Stimulated activated CD8-positive, alpha-beta memory T cell treated with anti-CD3 and anti-CD28 coated beads, Interleukin-7, amount 100 ng/mL, for 24 hours (primary cell): Measurements from ENCODE around the gene OCEL1.

ENCODE experiments used
- DNase-seq: peaks from one replicate; pipeline ENCODE4 v3.0.0-alpha.2; 2020; ENCODE audit warnings: low read depth

Gene OCEL1

DNA sequence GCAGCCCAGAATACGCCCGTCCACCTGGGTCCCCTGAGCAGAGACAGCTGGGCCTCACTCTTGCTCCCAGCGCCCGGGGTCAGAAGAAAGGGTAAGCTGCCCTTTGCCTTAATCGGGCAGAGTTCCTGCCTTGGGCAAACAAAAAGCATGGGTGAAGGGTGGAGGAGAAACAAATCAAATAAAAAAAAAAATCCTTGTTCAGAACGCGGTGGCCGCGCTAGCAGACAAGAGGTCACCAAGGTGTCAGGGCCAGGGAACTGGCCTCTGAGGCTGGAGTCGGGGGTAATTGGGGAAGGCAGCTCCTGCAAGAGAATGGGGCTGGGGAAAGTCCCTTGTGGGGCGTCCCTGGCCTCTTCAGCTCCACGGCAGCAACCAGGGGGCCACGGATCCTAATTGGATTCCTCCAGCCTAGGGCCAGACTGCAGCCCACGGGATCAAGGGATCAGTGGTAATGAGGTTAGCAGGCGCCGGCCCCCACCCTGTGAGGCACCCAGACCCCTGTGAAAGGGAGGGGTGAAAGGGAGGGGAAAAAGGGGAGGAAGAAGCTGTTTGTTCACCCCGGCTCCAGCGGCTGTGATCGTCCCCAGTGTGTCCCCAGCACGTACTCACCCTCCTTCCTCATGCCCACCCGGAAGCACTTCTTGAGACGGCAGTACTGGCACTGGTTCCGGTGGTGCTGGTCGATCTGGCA lies 14.2 kb downstream of the OCEL1 start:
- DNase-seq = no peak

DNA sequence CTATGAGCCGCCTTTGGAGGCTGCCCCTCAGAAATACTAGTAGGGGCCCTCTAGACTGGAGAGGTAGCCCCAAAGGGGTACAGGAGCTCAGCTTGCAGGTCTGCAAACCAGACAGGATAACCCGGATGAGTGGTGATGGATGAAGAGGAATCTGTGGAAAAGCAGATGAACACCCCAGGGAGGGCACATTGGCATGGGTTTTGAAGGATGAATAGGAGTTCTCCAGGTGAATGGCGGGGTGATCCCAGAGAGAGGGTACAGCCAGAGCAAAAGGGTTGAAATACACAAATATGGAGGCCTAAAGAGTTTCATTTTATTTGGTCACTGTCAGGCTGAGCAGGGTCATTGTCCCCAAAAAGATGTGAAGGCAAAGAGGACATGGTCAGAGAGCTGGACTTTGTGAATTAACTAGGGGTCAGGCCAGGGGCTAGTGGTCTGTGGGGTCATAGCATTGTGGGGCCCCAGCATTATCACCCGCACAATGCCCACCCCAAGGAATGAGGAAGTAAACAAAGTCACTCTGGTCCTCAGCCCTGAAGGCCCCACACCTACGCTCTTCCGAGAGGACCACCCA lies 14.9 kb downstream of the OCEL1 start:
- no peak for DNase-seq

DNA sequence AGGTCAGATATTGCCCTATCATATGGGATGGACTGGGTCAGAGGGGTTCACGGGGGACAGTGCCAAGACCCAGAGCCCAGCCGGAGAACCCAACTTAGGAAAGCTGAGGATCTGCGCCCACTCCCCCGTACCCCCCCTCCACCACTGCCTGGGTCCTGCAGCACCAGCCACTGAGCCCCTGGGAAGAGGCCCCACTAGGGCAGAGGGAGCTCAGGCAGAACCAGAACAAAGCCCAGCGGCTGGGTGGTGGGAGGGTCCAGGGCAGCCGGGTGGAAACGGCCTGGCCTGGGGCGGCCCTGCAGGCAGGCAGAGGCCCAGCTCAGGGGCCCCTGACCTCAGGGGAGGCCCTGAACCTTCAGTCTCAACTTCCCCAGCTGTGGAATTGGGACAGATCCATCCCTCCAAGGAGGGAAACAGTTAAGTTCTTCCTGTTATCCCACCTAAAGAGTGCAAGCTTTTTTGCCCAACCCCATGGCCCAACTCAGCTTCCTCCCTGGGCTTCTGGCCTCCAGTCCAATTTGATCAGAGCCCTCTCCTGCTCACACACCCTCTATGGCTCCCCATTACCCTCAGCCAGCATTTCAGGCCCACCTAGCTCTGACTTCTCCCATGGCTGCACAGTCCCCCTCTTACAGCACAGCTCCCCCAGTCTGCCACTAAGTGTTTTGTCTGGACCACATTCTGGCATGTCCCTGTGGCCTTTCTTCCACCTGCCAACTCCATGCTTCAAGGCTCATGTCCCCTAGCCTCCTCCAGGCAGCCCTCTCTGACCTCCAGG lies 16.6 kb downstream of the OCEL1 start:
- no peak for DNase-seq

DNA sequence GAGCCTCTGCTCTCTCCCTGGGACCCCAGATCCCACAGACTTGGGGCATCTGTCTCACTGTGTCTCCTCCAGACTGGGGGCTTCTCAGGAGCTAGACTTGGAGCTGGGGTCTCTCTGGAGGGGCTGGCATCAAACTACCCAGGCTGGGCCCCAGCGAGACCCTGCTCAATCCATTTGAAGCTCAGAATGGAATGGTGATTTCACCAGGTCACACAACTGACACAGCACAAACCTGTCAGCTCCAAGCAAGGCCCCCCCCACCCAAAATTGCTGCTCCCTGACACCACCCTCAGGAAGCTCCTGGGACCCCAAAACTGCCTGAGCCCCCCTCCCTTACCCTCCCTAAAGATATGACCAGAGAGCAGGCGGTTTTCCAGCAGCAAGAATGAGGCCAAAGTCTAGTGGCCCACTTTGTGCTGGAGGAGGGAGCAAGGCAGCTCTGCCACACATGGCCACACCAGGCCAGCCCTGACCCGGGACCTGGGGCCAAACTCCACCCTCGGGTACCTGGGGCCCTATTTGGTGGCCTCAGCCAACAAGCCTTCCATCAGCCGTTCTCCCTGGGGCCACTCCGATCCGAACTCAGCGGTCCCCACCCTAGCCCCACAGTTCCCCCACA lies 17.3 kb downstream of the OCEL1 start:
- no peak for DNase-seq

- DNase-seq = no peak
These were observed 18.0 kb downstream of the OCEL1 start for GRCh38 chr19:17243830-17244617.

DNA sequence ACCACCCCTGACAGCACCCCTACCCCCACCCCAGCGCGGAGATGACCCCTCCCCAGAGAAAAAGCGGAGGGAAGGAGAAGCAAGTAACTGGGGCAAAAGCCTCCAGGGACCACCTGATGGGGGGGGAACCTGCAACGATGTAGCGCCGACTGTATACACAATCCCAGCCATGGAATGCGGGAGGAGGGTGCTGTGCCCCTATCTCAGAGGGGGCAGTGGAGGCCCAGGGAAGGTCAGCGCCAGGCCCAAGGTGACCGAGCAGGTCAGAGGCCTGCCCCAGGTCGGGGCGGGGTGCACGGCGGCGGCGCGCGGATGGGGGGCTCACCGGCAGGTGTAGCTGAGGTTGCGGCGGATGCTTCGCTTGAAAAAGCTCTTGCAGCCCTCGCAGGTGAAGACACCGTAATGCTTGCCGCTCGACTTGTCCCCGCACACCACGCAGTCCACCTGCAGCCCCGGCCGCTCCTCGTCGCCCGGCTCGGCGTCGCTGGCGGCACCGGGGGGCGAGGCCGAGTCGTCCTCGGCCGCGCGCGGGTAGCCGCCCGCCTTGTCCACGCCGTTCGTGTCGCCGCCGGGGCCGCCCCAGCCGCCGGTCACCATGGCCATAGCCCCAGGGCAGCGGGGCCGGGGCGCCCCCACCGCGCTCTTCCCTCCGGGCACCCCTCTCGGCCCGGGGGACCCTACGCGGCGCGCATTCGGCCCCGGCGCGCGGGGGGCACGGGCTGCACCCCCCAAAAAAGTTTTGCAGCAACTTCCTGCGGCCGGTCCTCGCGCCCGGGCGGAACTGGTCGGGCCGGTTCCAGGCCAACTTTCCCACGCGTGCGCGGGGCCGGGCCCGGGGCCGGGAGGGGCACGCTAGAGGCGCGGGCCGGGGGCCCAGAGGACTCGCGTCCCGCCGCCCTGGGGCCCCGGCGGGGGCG lies 18.9 kb downstream of the OCEL1 start:
- no peak for DNase-seq

GRCh38 chr19:17245535-17245984 lies 19.5 kb downstream of the OCEL1 start, which contains the start of gene NR2F6:
NR2F6 (minus strand) TSS chr19:17245919; CDS start chr19:17245220, 699 bp downstream.
- DNase-seq = no peak

DNA sequence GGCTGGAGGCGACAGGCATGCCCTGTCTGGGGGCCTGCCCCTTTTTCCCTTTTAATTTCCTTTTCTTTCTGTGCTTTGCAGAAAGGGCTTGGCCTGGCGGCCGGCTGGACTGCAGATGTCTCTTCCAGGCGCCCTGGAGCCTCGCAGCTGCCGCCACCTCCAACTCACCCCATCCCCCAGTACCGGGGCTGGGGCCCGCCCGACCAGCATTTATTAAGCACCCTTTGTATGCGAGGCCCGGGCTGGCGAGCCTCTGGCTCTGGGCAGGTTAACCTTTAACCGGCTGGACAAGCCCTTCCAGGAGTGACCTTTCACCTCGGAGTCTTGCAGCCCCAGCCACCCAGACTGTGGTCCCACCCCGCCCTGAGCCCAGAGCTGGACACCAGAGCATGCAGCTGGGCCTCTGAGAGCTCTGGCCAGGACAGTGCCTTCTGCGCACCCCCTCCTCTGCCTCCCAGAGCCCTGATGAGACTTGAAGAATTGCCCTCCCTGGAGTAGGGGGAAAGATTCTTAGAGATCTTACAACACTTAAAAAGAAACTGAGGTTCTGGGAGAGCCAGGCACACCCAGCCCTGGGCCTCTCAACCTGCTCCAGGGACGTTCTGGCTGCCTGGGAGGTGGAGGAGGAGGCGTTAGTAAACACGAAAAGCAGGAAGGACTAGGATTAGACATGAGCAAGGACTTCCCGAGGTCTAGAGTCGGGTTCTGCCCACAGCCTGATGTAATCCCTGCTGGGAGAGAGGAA lies 20.8 kb downstream of the OCEL1 start:
- DNase-seq = no peak

GRCh38 chr19:17248011-17248776 lies 22.2 kb downstream of the OCEL1 start:
- DNase-seq = no peak

DNA sequence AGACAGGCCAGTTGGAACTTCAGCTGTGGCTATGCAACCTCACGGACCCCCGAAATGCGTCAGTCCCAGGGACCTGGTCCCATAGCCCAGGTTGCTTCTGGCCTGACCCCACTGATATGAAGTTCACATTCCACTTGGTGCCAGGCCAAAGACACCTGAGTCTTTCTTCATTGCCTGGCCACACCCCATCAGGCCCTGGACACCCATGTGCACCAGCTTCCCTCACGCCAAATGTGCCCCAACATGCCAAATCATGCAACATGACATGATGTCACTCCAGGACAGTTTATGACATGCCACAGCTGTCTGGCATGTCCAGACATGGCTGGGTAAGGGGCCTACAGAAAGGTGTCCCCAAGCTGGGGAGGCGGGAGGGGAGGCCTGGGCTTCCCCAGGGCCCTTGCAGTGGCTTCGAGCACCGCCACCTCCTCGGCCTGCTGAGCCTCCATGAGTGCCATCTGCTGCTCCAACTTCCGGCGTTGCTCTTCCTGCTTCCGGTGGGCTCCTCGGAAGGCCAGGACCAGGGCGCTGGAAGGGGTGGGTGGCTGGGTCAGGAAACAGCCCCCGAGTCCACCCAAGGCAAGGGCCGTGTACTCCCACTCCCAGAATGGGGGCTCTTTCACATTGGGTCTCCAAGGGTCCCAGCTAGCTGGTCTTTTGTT lies 24.0 kb downstream of the OCEL1 start:
- DNase-seq = no peak

GRCh38 chr19:17254636-17255035 lies 28.6 kb downstream of the OCEL1 start:
- DNase-seq = no peak

GRCh38 chr19:17255150-17255621 lies 29.2 kb downstream of the OCEL1 start:
- no peak for DNase-seq

DNA sequence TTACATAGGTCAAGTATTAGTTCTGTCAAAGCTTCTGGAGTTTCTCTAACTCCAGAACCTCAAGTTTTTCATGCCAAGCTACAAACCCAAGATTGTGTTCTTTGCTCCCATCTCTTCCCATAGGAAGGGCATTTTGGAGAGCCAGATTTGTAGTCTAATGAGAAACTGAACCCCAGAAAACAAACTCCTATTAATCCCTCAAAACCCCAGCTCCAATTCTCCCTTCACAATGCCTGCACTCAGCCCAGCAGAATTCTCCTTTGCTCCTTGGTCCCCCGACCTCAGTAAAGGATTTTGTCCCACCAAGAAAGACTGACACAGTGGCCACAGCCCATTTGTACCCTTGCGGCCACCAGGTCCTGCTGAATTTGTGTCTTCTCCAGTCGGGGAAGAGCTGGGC lies 30.1 kb downstream of the OCEL1 start:
- DNase-seq = no peak

DNA sequence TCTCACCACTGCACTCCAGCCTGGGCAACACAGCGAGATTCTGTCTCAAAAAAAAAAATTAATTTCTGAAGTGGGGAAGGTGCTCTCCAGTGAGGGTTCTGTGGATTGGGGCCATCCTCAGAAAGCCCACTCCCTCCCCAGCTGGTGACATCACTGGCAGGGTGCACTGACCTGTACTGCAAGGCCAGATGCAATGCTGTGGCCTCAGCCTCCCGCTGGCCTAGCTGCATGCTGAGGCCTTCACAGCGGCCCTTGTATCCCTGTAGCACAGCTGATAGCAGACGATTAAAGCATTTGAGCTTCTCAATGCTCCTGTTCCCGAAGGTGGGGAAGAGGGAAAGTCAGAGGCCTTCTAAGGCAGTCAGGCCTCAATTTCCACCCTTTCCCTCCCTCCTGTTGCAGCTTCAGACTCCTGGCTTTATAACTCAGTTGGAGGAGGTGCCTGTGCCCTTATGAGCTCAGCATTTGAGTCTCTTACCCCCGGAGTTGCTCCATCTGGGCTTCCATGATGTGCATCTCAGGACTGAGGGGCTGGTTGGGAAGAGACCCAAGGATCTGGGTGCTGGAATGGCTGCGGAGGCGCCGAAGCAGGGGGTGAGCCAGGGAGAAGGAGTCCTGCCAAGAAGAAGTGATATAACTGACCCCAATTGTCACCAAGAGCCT lies 33.2 kb downstream of the OCEL1 start:
- DNase-seq = no peak

GRCh38 chr19:17259934-17260333 lies 33.9 kb downstream of the OCEL1 start:
- no peak for DNase-seq

GRCh38 chr19:17260842-17261325 lies 34.9 kb downstream of the OCEL1 start:
- DNase-seq = peak; percentile 88

GRCh38 chr19:17262557-17262956 lies 36.5 kb downstream of the OCEL1 start:
- DNase-seq = no peak
